NCI-H1417 (cell line): Measurements from ENCODE around the gene USH2A.

Experiments used
- DNase-seq, 3 experiments: peaks; one replicate each; lab custom pipeline; 2025; lab: John Stamatoyannopoulos, UW

USH2A gene

GRCh38 chr1:215718575-215719287, 704.5 kb downstream of the USH2A start:
- DNase-seq: peak in 2 of 3 experiments; percentile 47 to 87

GRCh38 chr1:215717677-215718426, 705.4 kb downstream of the USH2A start:
- no peak for DNase-seq

- DNase-seq: no peak
These were observed 712.4 kb downstream of the USH2A start for GRCh38 chr1:215710899-215711225.

DNA sequence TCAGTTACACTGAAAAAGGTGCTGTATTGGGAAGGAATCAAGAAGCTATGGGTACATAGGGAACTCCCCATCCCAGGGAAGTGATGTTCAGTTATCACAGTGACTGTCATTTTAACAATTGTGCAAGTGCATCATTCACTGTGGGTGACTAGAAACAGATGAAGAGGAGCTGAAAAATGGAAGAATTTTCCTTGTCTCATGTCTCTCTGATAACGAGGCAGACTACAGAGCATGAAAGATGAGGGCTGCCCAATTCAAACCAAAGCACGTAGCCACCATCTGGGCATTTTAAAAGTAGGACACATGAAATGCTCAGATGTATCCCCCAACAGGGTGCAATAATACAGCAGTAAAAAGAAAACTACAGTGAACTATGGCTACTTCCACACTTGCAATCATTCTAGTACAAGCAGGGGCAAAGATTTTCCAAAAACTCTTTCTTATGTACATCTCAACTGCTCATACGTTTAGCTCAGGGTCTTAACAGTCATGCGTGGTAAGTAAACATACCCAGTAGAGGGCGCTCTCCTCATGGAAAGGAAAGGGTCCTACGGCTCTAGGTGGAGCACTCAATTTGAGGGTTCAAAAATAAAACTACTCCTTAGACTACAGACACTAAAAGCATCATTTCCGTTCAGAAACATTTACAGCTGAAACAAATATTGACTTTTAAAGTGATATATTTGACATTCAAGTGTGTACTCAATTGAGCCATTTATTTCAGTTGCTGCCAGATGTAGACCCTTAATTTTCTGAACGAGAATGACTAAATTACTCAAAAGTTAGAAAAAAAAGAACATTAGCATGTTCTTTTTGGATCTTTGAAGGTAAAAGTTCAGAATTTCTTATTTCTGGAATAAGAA, 713.0 kb downstream of the USH2A start:
- peak; percentile 55 to 86 (median 56) for DNase-seq

GRCh38 chr1:215704089-215704860, 719.0 kb downstream of the USH2A start:
- no peak for DNase-seq

DNA sequence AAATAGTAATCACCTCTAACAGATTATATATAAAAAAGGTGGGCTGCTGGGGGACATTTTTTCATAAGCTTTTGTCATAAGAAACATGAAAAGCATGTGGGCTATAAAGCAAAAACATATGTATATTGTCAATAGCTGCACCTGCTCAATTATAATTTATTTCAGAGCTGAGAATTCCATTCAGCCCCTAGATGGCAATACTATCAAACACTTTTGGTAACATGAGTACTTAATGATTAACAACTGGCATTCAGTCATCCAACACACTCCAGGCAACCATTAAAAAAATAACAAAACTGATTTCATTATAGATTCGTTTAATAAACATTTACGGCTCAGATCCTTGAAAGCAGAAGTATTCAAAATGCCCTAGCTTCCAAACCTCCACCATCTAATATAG, 741.0 kb downstream of the USH2A start:
- peak in 2 of 3 experiments; percentile 30 to 69 for DNase-seq

DNA sequence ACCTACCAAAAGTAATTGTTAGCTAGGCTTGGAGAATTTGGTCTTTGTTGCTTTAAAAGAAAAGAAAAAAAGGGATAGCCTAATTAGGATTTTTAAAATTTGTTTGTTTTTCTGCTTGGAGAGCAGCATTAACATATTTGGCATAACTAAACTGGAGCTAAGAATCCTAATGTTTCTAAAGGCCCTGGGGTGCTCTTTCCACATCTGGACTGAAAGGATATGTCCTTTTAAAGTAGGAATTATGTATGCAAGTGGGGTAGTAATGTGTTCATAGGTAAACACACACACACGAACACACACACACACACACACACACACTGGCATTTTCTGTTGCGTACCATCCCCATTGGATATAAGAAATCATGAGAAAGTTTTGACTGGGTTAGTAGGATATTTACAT, 742.2 kb downstream of the USH2A start:
- no peak for DNase-seq

DNA sequence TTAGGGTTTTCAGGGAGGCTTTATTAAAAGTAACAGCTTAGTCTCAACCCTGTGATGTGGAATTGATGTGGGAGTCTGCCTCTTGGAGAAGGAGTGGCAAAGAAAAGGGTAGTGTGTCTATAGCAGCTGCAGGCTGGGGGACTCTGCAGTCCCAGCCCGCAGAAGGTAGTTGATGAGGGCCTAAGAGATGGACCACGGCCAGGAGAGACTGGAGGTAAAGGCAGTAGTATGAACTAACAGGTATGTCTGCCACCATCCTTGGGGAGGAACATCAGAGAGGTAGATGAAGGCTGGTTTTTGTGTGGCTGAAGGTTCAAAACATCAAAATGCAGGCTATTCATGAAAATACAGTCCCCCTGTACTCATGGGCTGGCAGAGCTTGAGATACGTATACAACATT, 744.0 kb downstream of the USH2A start:
- no peak for DNase-seq

- DNase-seq: no peak
These were observed 746.1 kb downstream of the USH2A start for GRCh38 chr1:215677112-215677511.

GRCh38 chr1:215673943-215674342, 749.3 kb downstream of the USH2A start:
- DNase-seq: no peak

GRCh38 chr1:215672482-215672881, 750.8 kb downstream of the USH2A start:
- no peak for DNase-seq

GRCh38 chr1:215669806-215670491, 753.3 kb downstream of the USH2A start:
- no peak for DNase-seq

GRCh38 chr1:215667761-215668160, 755.5 kb downstream of the USH2A start:
- DNase-seq: no peak

DNA sequence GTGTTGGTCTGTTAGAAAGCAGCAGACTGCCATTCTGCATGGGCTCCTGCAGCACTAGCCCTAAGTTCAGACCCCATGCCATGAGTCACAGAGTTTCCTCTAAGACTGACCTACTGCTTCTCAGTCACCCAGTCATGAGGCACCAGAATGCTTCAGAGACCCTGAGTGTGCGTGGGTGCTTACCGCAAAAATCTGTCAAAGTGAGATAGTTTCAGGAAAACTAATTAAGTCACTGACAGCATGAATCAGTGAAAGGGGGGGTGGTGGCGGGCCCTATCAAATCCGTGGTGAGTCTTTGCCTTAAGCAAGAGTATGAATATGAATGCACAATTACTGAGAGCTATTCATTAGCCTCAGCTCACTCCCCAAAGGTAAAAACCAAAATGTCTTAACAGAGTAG, 758.0 kb downstream of the USH2A start:
- no peak for DNase-seq

DNA sequence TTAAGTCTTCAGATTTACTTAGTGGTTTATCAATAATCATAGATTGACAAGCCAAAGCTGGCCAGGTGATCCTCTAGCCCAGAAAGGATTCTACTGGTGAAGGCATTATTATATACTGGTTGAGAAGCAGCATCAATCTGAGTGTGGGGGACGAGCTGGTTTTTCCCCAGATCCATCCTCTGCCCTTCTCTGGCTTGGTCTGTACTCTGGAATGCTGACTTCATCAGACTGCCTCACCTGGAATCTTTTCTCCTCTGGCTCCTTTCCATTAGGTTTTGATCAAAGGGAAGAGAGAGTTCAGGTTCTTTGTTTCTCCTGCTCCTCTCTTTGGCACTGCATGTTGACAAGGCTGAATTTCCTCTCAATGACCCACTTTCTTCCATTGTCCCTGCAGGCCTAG, 762.2 kb downstream of the USH2A start:
- DNase-seq: no peak

GRCh38 chr1:215660259-215660658, 763.0 kb downstream of the USH2A start:
- DNase-seq: no peak

GRCh38 chr1:215657047-215657446, 766.2 kb downstream of the USH2A start:
- no peak for DNase-seq

DNA sequence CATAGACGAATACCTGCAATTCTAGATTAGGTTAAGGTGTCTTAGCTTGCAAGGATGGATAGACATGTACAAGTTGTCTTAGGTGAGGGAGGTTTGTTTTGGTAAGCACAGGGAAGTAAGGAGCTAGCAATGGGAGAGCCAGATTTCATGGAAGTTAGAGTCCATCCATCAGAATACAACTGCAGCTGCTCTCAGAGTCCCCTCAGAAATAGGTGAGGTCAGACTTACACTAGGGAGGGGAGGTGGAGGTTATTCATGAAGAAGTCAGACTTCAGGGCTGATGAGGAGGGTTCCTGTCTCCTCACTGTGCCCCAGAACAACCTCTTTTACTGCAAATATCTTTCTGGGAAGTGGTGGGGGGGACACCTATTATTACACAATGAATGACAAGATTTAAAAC, 770.9 kb downstream of the USH2A start:
- no peak for DNase-seq

- no peak for DNase-seq
These were observed 771.4 kb downstream of the USH2A start for GRCh38 chr1:215651867-215652266.

DNA sequence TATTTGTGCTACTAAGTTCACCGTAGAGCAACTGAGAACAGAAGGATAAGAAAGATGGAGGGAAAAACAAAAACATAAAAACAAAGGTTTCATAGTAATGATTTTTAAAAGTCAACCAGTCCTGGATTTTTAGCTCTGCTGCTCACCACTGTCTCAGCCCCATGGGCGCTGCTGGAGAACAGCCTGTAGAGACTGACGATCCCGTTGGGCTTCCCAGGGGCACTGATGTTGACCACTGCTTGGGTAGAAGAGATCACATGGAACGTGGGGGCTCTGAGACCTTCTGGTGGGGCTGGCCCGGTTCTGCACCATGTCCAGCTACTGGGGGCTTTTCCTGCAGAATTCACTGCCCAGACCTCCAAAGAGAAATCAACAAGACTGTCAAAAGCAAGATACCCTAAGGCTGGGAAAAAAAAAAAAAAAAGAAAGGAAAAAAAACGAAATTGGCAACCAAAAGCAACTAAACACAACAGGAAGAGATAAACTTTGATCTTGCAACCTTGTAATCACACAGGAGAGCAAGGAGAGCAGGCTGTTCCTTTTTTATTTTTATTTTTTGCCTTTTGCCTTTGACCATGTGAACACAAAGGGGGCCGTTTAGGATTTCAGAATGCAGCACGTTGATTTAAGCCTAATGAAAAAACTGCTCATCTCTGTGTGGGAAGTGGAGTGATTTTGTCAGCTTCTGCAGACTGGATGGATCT, 772.6 kb downstream of the USH2A start:
- DNase-seq: no peak

DNA sequence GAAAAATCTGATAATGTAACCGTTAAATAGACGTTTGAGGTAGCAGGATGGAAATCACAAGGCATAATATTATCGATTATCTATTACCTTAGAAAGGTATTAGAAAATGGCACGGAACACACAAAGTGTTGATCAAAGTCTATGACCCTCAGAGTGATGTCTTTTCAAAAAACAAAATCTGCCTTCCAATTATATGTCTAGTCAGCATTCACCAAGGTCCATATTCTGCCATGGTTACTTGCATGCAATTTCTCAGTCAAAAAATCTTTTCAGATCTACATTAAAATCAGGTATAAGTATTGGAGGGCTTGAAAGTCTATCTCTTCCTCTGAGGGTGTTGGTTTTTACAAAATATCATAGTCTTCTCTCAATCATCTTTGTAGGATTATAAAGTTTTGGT, 774.3 kb downstream of the USH2A start:
- DNase-seq: no peak
